IPS-18a (cell line): ENCODE data around the gene TMEM132A.

ENCODE experiments used
- H3K27ac ChIP-seq: one replicate; pipeline ENCODE4 v1.5.1; 2013; ENCODE audit warnings: low read length
- H3K27me3 ChIP-seq: one replicate; pipeline ENCODE4 v1.6.1; 2013; ENCODE audit warnings: mild to moderate bottlenecking, low read length; ENCODE audit not compliant: control insufficient read depth, insufficient read depth
- H3K36me3 ChIP-seq: one replicate; pipeline ENCODE4 v1.6.1; 2013; ENCODE audit warnings: low read depth, low read length; ENCODE audit not compliant: control insufficient read depth
- H3K4me1 ChIP-seq: one replicate; pipeline ENCODE4 v1.6.1; 2013; ENCODE audit warnings: low read depth, low read length; ENCODE audit not compliant: control insufficient read depth
- H3K4me3 ChIP-seq: one replicate; pipeline ENCODE4 v1.5.1; 2013; ENCODE audit warnings: low read length
- H3K9ac ChIP-seq: one replicate; pipeline ENCODE4 v1.6.1; 2013; ENCODE audit warnings: mild to moderate bottlenecking, low read length, moderate library complexity
- H3K9me3 ChIP-seq: one replicate; pipeline ENCODE4 v1.6.1; 2013; ENCODE audit warnings: low read depth, low read length; ENCODE audit not compliant: control insufficient read depth

TMEM132A gene

GRCh38 chr11:60944490-60945294 lies 20.4 kb downstream of the TMEM132A start:
- Histone ChIP-seq H3K27me3 (peaks cover 3% of the 10 kb centered on the region), H3K4me1 (no peaks in the 10 kb centered on the region), H3K9me3 (no peaks in the 10 kb centered on the region), H3K4me3 (no peak overlapping the region), H3K9ac (no peak overlapping the region), H3K27ac (no peak overlapping the region), H3K36me3 (no peaks in the 10 kb centered on the region)

DNA sequence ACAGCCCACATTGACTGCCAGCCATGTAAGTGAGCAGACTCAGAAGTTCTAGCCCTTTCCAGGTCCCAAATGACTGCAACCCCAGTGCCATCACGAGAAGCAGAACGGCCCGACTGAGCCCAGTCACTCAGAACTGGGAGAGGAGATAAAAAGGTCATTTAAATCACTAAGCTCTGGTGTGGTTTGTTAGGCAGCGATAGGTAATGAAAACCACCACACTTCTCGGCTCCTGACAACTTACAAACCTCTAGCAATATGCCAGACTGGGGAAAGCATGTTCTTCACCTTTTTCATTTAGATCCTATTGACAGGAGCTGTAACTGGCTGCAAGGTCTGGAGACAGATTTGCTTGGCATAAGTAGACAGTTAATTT lies 21.0 kb downstream of the TMEM132A start:
- Histone ChIP-seq H3K4me3 (no peak overlapping the region), H3K27me3 (peaks cover 8% of the 10 kb centered on the region), H3K27ac (no peak overlapping the region), H3K9ac (no peak overlapping the region), H3K4me1 (no peaks in the 10 kb centered on the region), H3K36me3 (no peaks in the 10 kb centered on the region), H3K9me3 (no peaks in the 10 kb centered on the region)

DNA sequence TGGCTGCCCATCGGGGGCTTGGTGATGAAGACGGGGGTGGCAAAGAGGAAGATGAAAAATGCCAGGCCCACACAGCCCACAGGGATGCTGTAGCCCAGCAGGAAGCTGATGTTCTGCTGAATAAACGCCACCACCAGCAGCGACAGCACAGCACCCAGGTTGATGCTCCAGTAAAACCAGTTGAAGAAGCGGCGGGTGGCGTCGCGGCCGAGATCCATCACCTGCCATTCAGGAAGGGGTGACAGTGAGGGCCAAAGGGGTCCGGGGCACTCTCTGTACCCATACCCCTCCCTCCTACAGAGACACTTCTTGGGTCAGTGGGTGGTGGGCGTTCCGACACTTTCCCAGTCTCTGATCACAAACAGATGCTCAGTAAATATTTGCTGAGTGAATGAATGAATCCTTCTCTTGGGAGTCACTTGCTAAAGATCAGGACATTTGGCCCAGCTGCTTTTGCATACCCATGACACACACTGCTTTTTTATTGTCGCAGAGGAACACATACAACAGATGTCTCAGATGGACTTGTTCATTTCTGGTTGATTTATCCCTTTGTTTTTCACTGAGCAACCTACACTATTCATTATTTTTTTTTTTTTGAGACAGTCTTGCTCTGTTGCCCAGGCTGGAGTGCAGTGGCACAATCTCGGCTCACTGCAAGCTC lies 22.5 kb downstream of the TMEM132A start:
- Histone ChIP-seq H3K9ac (no peak overlapping the region), H3K27me3 (peaks cover 16% of the 10 kb centered on the region)

DNA sequence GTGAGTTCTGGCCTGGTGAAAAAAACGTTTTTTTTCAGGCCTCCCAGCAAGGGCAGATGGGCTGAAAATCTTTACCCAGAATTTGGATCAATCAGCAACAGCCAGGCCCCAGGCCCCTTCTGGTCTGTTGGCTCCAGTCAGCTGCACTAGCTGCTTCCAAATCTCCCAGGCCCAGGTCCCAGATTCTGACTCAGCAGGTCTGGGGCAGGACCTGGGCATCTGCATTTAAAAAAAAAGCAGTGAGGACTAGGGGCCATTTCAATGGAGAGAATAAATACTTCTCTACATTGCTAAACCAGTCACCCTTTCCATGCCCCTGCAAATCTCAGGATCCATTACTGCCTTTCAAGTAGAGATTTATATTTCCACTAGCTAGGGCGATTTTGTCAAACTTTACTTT lies 23.4 kb downstream of the TMEM132A start:
- Histone ChIP-seq H3K36me3 (no peaks in the 10 kb centered on the region), H3K4me3 (no peak overlapping the region), H3K4me1 (peaks cover 4% of the 10 kb centered on the region), H3K9ac (no peak overlapping the region), H3K27me3 (peaks cover 22% of the 10 kb centered on the region), H3K27ac (no peak overlapping the region), H3K9me3 (no peaks in the 10 kb centered on the region)

More for the DNA sequence above, 22.5 kb downstream of the TMEM132A start:
- no peak overlapping the region for H3K4me3 ChIP-seq
- no peaks in the 10 kb centered on the region for H3K9me3 ChIP-seq
- no peak overlapping the region for H3K27ac ChIP-seq
- no peaks in the 10 kb centered on the region for H3K4me1 ChIP-seq
- H3K36me3 ChIP-seq: no peaks in the 10 kb centered on the region

- peaks cover 4% of the 10 kb centered on the region for H3K4me1 ChIP-seq
- H3K27me3 ChIP-seq: peaks cover 23% of the 10 kb centered on the region
- no peaks in the 10 kb centered on the region for H3K9me3 ChIP-seq
- H3K36me3 ChIP-seq: no peaks in the 10 kb centered on the region
- no peak overlapping the region for H3K4me3 ChIP-seq
- no peak overlapping the region for H3K9ac ChIP-seq
- no peak overlapping the region for H3K27ac ChIP-seq
Observed at GRCh38 chr11:60948250-60948649, 24.0 kb downstream of the TMEM132A start.

DNA sequence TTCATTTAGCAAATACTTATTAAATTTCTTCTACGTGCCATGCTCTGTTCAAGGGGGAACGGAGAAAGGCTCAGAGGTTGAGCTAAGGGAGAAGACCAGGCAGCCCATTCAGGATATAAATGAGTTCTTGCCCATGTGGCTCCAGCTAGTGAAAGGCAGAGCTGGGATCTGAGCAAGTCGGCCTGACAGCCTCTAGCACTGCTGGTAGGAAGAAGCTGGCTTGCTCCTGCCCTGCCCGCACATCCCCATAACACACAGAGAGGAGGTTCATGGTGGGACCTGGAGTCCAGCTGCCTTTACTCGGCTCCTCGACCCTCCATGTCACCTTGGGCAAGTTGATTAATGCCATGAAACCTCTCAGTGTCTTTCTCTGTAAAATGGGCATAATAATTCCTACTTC lies 25.8 kb downstream of the TMEM132A start:
- peaks cover 23% of the 10 kb centered on the region for H3K27me3 ChIP-seq
- peak overlapping the region; percentile 53 for H3K4me3 ChIP-seq
- no peak overlapping the region for H3K9ac ChIP-seq
- H3K9me3 ChIP-seq: no peaks in the 10 kb centered on the region
- H3K36me3 ChIP-seq: no peaks in the 10 kb centered on the region
- peaks cover 4% of the 10 kb centered on the region for H3K4me1 ChIP-seq
- H3K27ac ChIP-seq: no peak overlapping the region

DNA sequence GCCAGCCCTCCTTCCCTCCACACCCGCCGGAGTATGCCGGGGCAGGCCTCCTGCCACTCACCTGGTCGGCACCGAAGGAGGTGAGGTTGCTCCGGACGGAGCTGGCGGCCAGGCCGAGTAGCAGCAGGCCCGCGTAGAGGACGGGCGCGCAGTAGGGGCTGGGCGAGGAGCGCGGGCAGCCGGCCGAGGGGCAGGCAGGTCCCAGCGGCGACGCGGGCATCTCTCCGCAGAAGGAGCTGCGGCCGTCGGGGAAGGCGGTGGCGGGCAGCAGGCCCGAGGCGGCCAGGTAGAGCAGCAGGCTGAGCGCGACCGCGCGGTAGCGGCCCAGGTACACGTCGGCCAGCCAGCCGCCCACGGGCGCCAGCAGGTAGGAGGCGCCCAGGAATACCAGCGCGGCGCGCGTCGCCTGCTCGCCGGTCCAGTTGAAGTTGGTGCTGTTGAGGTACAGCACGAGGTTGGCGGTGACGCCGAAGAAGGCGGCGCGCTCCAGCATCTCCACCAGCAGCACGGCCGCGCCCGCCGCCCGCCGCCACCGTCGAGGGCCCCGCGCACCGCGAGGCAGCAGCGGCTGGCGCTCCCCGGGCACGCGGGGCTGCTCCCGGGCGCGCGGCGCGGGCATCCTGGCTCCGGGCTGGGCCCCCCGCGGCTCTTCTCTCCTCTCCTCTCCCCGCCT lies 26.8 kb downstream of the TMEM132A start:
- Histone ChIP-seq H3K36me3 (no peaks in the 10 kb centered on the region), H3K9ac (no peak overlapping the region), H3K27me3 (peaks cover 23% of the 10 kb centered on the region), H3K9me3 (no peaks in the 10 kb centered on the region), H3K4me1 (peaks cover 4% of the 10 kb centered on the region), H3K4me3 (peak overlapping the region; percentile 53), H3K27ac (no peak overlapping the region)

GRCh38 chr11:60951606-60951903 lies 27.3 kb downstream of the TMEM132A start:
- peak overlapping the region; percentile 42 for H3K4me3 ChIP-seq
- H3K27me3 ChIP-seq: peaks cover 23% of the 10 kb centered on the region
- peaks cover 4% of the 10 kb centered on the region for H3K4me1 ChIP-seq
- H3K27ac ChIP-seq: no peak overlapping the region
- no peaks in the 10 kb centered on the region for H3K9me3 ChIP-seq
- H3K9ac ChIP-seq: no peak overlapping the region
- H3K36me3 ChIP-seq: no peaks in the 10 kb centered on the region

- H3K9me3 ChIP-seq: no peaks in the 10 kb centered on the region
- H3K9ac ChIP-seq: no peak within 1 kb of the TSS
- H3K4me1 ChIP-seq: peaks cover 4% of the 10 kb centered on the region
- H3K27ac ChIP-seq: no peak within 1 kb of the TSS
- peaks cover 23% of the 10 kb centered on the region for H3K27me3 ChIP-seq
- H3K4me3 ChIP-seq: peak within 1 kb of the TSS; percentile 53
- no peaks in the 10 kb centered on the region for H3K36me3 ChIP-seq
Observed at GRCh38 chr11:60951904-60952741, 27.9 kb downstream of the TMEM132A start, which contains the start of gene SLC15A3. Gene SLC15A3 (minus strand): TSS chr11:60952176. CDS start chr11:60951551, 625 bp downstream.

DNA sequence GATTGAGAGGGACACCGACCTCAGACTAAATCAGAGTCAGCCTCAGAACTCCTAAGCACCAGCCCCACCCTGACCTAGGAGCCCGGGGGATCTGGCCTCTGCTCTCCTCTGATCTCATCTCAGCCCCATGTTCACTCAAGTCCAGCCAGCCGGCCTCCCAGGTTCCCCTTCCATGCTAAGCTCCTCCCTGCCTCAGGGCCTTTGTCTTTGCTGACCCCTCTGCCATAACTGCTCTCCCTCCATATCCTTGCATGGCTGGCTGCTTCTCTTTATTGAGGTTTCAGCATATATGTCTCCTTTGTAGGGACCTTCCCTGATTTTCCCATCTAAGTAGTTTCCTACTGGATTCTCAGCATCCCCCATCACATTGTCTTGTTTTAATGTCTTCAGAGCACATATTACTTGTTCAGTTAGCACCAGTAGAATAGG lies 28.5 kb downstream of the TMEM132A start:
- Histone ChIP-seq H3K27me3 (peaks cover 23% of the 10 kb centered on the region), H3K27ac (no peak overlapping the region), H3K36me3 (no peaks in the 10 kb centered on the region), H3K9ac (no peak overlapping the region), H3K4me1 (peaks cover 4% of the 10 kb centered on the region), H3K9me3 (no peaks in the 10 kb centered on the region), H3K4me3 (peak overlapping the region; percentile 42)

GRCh38 chr11:60953781-60954180 lies 29.5 kb downstream of the TMEM132A start:
- no peaks in the 10 kb centered on the region for H3K36me3 ChIP-seq
- H3K4me1 ChIP-seq: peaks cover 4% of the 10 kb centered on the region
- H3K9me3 ChIP-seq: no peaks in the 10 kb centered on the region
- H3K27ac ChIP-seq: no peak overlapping the region
- no peak overlapping the region for H3K9ac ChIP-seq
- H3K4me3 ChIP-seq: no peak overlapping the region
- H3K27me3 ChIP-seq: peaks cover 23% of the 10 kb centered on the region
